IMR-90 (cell line): Measurements from ENCODE around the gene CACNA2D1. TPM values are rescaled to one million over a fixed set of nuclear protein-coding genes. Genes with fewer than 3 reads are reported as not detected.

Experiments
- ATAC-seq: fragments of 200-7000 bp; cut with Tn5 transposase; 2 replicates; pipeline ENCODE4 v1.9.1; 2020; ENCODE audit warnings: low read depth, mild to moderate bottlenecking, moderate library complexity
- BruUV-seq: library from RNA; stranded (reverse); fragments of 400-500 nt; replicated peaks from 2 replicates; lab custom pipeline; 2021; lab: Mats Ljungman, UMichigan
- CTCF ChIA-PET: fragments of 300-600 bp; formaldehyde crosslinking; extraction: SDS; loops from one replicate; lab custom pipeline; 2021; ENCODE audit warnings: antibody characterized with exemption; lab: Yijun Ruan, JAX
- POLR2A ChIA-PET: fragments of 300-600 bp; sonication (Branson Sonifier 250); formaldehyde crosslinking; loops from one replicate; lab custom pipeline; 2022; ENCODE audit warnings: antibody characterized with exemption; ENCODE audit not compliant: unreplicated experiment; lab: Charles Lee
- DNase-seq: peaks from one replicate; pipeline ENCODE4 v3.0.0; 2013
- H2AFZ ChIP-seq: replicated peaks from 2 replicates; pipeline ENCODE3; 2013; ENCODE audit warnings: low read length, mild to moderate bottlenecking; ENCODE audit not compliant: poor library complexity
- H2AK5ac ChIP-seq: 2 replicates; pipeline ENCODE4 v1.6.1; 2013; ENCODE audit warnings: low read depth, low read length, inconsistent platforms
- H2AK9ac ChIP-seq: replicated peaks from 2 replicates; pipeline ENCODE3; 2013; ENCODE audit warnings: mild to moderate bottlenecking, low read depth, low read length, moderate library complexity; ENCODE audit not compliant: poor library complexity
- H2BK120ac ChIP-seq: 2 replicates; pipeline ENCODE4 v1.6.1; 2013; ENCODE audit warnings: low read depth, low read length, inconsistent platforms
- H2BK15ac ChIP-seq: 3 replicates; pipeline ENCODE4 v1.6.1; 2013; ENCODE audit warnings: low read depth, low read length, inconsistent platforms
- H2BK20ac ChIP-seq: 2 replicates; pipeline ENCODE4 v1.6.1; 2013; ENCODE audit warnings: low read depth, mild to moderate bottlenecking, inconsistent platforms, low read length, moderate library complexity
- H2BK5ac ChIP-seq: 2 replicates; pipeline ENCODE4 v1.6.1; 2013; ENCODE audit warnings: mild to moderate bottlenecking, low read depth, low read length, inconsistent platforms; ENCODE audit not compliant: poor library complexity, severe bottlenecking
- H3K14ac ChIP-seq: replicated peaks from 2 replicates; pipeline ENCODE4 v1.6.1; 2013; ENCODE audit warnings: low read depth, low read length, inconsistent platforms
- H3K18ac ChIP-seq: 2 replicates; pipeline ENCODE4 v1.6.1; 2013; ENCODE audit warnings: low read depth, low read length, control low read depth
- H3K23ac ChIP-seq: 2 replicates; pipeline ENCODE4 v1.6.1; 2013; ENCODE audit warnings: low read depth, low read length, inconsistent platforms
- H3K27ac ChIP-seq: 2 replicates; pipeline ENCODE4 v1.5.1; 2013; ENCODE audit warnings: mild to moderate bottlenecking, control low read depth, low read length; ENCODE audit not compliant: insufficient read depth
- H3K27me3 ChIP-seq: 2 replicates; pipeline ENCODE4 v1.6.1; 2013; ENCODE audit warnings: low read length; ENCODE audit not compliant: control insufficient read depth, insufficient read depth
- H3K36me3 ChIP-seq: 2 replicates; pipeline ENCODE4 v1.6.1; 2013; ENCODE audit warnings: low read length, mixed read lengths; ENCODE audit not compliant: control insufficient read depth, insufficient read depth
- H3K4ac ChIP-seq: 2 replicates; pipeline ENCODE4 v1.6.1; 2013; ENCODE audit warnings: low read depth, low read length, inconsistent platforms
- H3K4me1 ChIP-seq: 2 replicates; pipeline ENCODE4 v1.6.1; 2013; ENCODE audit warnings: low read length, mixed read lengths; ENCODE audit not compliant: control insufficient read depth, insufficient read depth
- H3K4me2 ChIP-seq: 2 replicates; pipeline ENCODE4 v1.6.1; 2013; ENCODE audit warnings: low read depth, mild to moderate bottlenecking, control low read depth, low read length, moderate library complexity
- H3K4me3 ChIP-seq: 2 replicates; pipeline ENCODE4 v1.5.1; 2013; ENCODE audit warnings: low read depth, mild to moderate bottlenecking, control low read depth, low read length, moderate library complexity; ENCODE audit not compliant: insufficient read depth
- H3K56ac ChIP-seq: 2 replicates; pipeline ENCODE4 v1.6.1; 2013; ENCODE audit warnings: low read length, inconsistent platforms; ENCODE audit not compliant: insufficient read depth; ENCODE audit errors: extremely low read depth
- H3K79me1 ChIP-seq, 2 experiments: 2 replicates each; pipeline ENCODE4 v1.6.1; 2013; ENCODE audit warnings: low read length in 2 of 2, inconsistent platforms in 1 of 2, low read depth in 1 of 2
- H3K9ac ChIP-seq: 2 replicates; pipeline ENCODE4 v1.6.1; 2013; ENCODE audit warnings: low read depth, low read length, control low read depth
- H3K9me1 ChIP-seq: 2 replicates; pipeline ENCODE4 v1.6.1; 2013; ENCODE audit warnings: low read length, inconsistent platforms; ENCODE audit not compliant: insufficient read depth
- H3K9me3 ChIP-seq: 2 replicates; pipeline ENCODE4 v1.6.1; 2013; ENCODE audit warnings: low read length; ENCODE audit not compliant: control insufficient read depth, insufficient read depth
- H4K20me1 ChIP-seq: 2 replicates; pipeline ENCODE4 v1.6.1; 2013; ENCODE audit warnings: low read length, inconsistent platforms; ENCODE audit not compliant: insufficient read depth
- H4K5ac ChIP-seq: 2 replicates; pipeline ENCODE4 v1.6.1; 2013; ENCODE audit warnings: mild to moderate bottlenecking, low read depth, low read length, control low read depth
- H4K8ac ChIP-seq, 2 experiments: 2 replicates each; pipeline ENCODE4 v1.6.1; 2013; ENCODE audit warnings: low read depth in 2 of 2, low read length in 2 of 2, control low read depth in 1 of 2, inconsistent platforms in 1 of 2
- H4K91ac ChIP-seq: 2 replicates; pipeline ENCODE4 v1.6.1; 2013; ENCODE audit warnings: low read depth, low read length, inconsistent platforms; ENCODE audit not compliant: insufficient read depth
- BHLHE40 ChIP-seq: fragments of 150-350 bp; IDR thresholded peaks from 2 replicates; pipeline ENCODE4 v1.6.1; 2016; ENCODE audit warnings: mild to moderate bottlenecking, low read depth, low read length
- CEBPB ChIP-seq: IDR thresholded peaks from 2 replicates; pipeline ENCODE4 v1.6.1; 2012; ENCODE audit warnings: low read depth, low read length, improper control_type of control experiment
- CHD1 ChIP-seq: IDR thresholded peaks from 2 replicates; pipeline ENCODE4 v1.6.1; 2012; ENCODE audit warnings: low read depth, low read length, improper control_type of control experiment
- CTCF ChIP-seq: conservative IDR thresholded peaks from 2 replicates; pipeline ENCODE4 v1.5.1; 2012; ENCODE audit warnings: mild to moderate bottlenecking, low read depth, low read length, improper control_type of control experiment
- ELK1 ChIP-seq: fragments of 150-350 bp; IDR thresholded peaks from 2 replicates; pipeline ENCODE4 v1.6.1; 2016; ENCODE audit warnings: low read depth, mild to moderate bottlenecking, low read length, moderate library complexity, borderline replicate concordance
- POLR2A ChIP-seq: IDR thresholded peaks from 2 replicates; pipeline ENCODE4 v1.6.1; 2012; ENCODE audit warnings: mild to moderate bottlenecking, low read depth, low read length
- RAD21 ChIP-seq: IDR thresholded peaks from 2 replicates; pipeline ENCODE4 v1.6.1; 2012; ENCODE audit warnings: low read length, improper control_type of control experiment
- RFX5 ChIP-seq: IDR thresholded peaks from 2 replicates; pipeline ENCODE4 v1.8.0; 2012; ENCODE audit warnings: low read depth, mild to moderate bottlenecking, low read length, moderate library complexity
- SMC3 ChIP-seq: fragments of 150-350 bp; IDR thresholded peaks from 2 replicates; pipeline ENCODE4 v1.6.1; 2016; ENCODE audit warnings: low read depth, mild to moderate bottlenecking, antibody characterized with exemption, low read length, moderate library complexity
- WGBS, 2 experiments: methylation state at CpG; one replicate each; pipeline versions ENCODE4 v1.1.5 to v1.1.7; 2013; ENCODE audit warnings: missing lambda C conversion rate in 2 of 2; ENCODE audit not compliant: insufficient read length in 1 of 2; ENCODE audit errors: extremely low coverage in 2 of 2; 5-methylcytosine and 5-hydroxymethylcytosine counted together
- dilution Hi-C: fragments of 300-500 bp; cut with HindIII; formaldehyde crosslinking; loops from one replicate; pipeline ENCODE4 v1.14.3; 2018; ENCODE audit warnings: low sequenced_read_pairs; ENCODE audit not compliant: unreplicated experiment
- in situ Hi-C: fragments of 300-500 bp; cut with MboI; formaldehyde crosslinking; loops from 3 replicates; pipeline ENCODE4 v1.14.3; 2019; ENCODE audit warnings: low sequenced_read_pairs, inconsistent platforms, mixed read lengths
- intact Hi-C: fragments of 100-400 bp; cut with micrococcal nuclease; formaldehyde crosslinking; loops from 2 replicates; pipeline ENCODE4 v1.10.0; 2022
- polyA plus RNA-seq, 3 experiments: library from polyadenylated mRNA; depleted of rRNA; stranded (reverse); fragments of >200 nt; gene quantifications; 2 replicates each; pipeline ENCODE4 v1.2.3, GENCODE V29; 2012; ENCODE audit warnings: low replicate concordance in 1 of 3
- total RNA-seq: library from RNA; depleted of rRNA; stranded (reverse); fragments of >200 nt; gene quantifications from 2 replicates; pipeline ENCODE4 v1.2.3, GENCODE V29; 2012
- TF ChIP-seq, protein P1 (sequence below): fragments of 150-350 bp; IDR thresholded peaks from 2 replicates; pipeline ENCODE4 v1.6.1; 2017; ENCODE audit warnings: mild to moderate bottlenecking, antibody characterized with exemption, low read length, low read depth

CACNA2D1 gene
- total and polyA plus RNA-seq, 2 of the 4 experiments (the other 2 are of a cell fraction), result 5.8 to 21.9 TPM

DNA sequence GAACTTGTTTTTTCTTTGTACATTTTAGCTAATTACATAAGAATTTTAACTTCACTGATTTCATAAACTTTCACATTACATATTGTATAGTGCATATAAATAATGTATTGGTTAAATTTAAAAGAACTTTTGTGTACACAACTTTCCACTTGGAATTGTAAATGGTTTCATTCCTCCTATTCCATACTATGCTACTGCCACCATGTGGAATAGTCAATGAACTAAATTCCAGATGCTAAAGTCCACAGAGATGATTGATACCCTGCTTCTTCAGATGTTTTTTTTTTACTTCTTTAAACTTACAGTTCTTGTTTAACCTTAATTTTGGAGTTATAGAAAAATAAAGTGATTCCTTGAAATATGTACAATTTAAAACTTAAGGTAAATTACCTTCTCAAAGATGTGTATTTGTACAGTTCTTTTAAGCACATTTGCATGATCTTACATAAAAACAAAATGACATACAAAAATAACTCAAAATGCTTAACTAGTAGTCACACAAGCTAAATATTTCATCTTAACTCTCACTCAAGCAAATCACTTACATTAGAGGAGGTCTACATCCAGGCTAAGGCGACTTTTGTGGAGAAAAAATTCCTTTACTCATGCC, 426.1 kb downstream of the CACNA2D1 start:
- ChIA-PET CTCF (interaction anchor here (0.6 to 2.9 kb wide), 6 partner anchors 10 to 700 kb away, joined by 3 to 20 read pairs (median 3); partner anchors contain the start of gene HGF), POLR2A (no interaction called here)
- Histone ChIP-seq H3K4me2 (no peak overlapping the region), H2AK5ac (no peak overlapping the region), H3K23ac (no peak overlapping the region), H3K4me1 (peaks cover 4% of the 10 kb centered on the region), H3K9me1 (no peaks in the 10 kb centered on the region), H4K8ac (no peak overlapping the region; a peak in 1 of 4 replicates), H3K56ac (no peak overlapping the region), H3K27ac (no peak overlapping the region), H4K91ac (no peak overlapping the region), H2BK5ac (peak overlapping the region; percentile 33), H3K79me1 (no peaks in the 10 kb centered on the region), H3K36me3 (no peaks in the 10 kb centered on the region), H2AK9ac (no peak overlapping the region), H3K9ac (no peak overlapping the region), H3K4me3 (no peak overlapping the region), H3K9me3 (no peaks in the 10 kb centered on the region), H3K14ac (no peak overlapping the region), H4K5ac (no peak overlapping the region), H4K20me1 (no peaks in the 10 kb centered on the region), H3K4ac (peak overlapping the region; percentile 3; the same call in 1 of the 2 replicates), H3K18ac (no peak overlapping the region), H2BK20ac (peak overlapping the region; percentile 38; the same call in 1 of the 2 replicates), H2BK120ac (no peak overlapping the region), H2BK15ac (no peak overlapping the region), H2AFZ (no peak overlapping the region), H3K27me3 (no peaks in the 10 kb centered on the region)
- TF ChIP-seq BHLHE40 (no peak), POLR2A (no peak), RAD21 (peak; percentile 82), CEBPB (no peak), CTCF (peak; percentile 75), RFX5 (no peak), SMC3 (peak; percentile 75), CHD1 (no peak), ELK1 (no peak)
- TF ChIP-seq, protein P1, sequence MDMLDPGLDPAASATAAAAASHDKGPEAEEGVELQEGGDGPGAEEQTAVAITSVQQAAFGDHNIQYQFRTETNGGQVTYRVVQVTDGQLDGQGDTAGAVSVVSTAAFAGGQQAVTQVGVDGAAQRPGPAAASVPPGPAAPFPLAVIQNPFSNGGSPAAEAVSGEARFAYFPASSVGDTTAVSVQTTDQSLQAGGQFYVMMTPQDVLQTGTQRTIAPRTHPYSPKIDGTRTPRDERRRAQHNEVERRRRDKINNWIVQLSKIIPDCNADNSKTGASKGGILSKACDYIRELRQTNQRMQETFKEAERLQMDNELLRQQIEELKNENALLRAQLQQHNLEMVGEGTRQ, result no peak
- peak; percentile 71 for ATAC-seq
- no TSS peak for BruUV-seq
- intact Hi-C loops, result loop anchor here (1.0 to 5.0 kb wide), 4 partner anchors 249 to 711 kb away; no protein-coding TSS in a partner anchor
- in situ Hi-C loops, result loop anchor here (5.0 kb wide), 1 partner anchor 520 kb away; no protein-coding TSS in a partner anchor
- WGBS, 2 experiments, result no CpG with 5 or more reads among the region's 1 CpG
- dilution Hi-C loops, result no loop called here
- DNase-seq, result peak; percentile 65
